Left ventricle myocardium inferior (tissue), 1 donor: Measurements from ENCODE around the gene SMR3A. TPM values are rescaled to one million over a fixed set of nuclear protein-coding genes. Genes with fewer than 3 reads are reported as not detected.

Source experiments
- DNase-seq: peaks from one replicate; pipeline ENCODE4 v3.0.0-alpha.2; 2020
- H3K27ac ChIP-seq: fragments of 200-600 bp; replicated peaks from 2 replicates; pipeline ENCODE4 v1.8.0; 2021
- H3K27me3 ChIP-seq: fragments of 200-600 bp; 2 replicates; pipeline ENCODE4 v1.8.0; 2021; ENCODE audit warnings: low read depth
- H3K36me3 ChIP-seq: fragments of 200-600 bp; 2 replicates; pipeline ENCODE4 v1.8.0; 2021
- H3K4me1 ChIP-seq: fragments of 200-600 bp; 2 replicates; pipeline ENCODE4 v1.8.0; 2021
- H3K4me3 ChIP-seq: fragments of 200-600 bp; 2 replicates; pipeline ENCODE4 v1.8.0; 2021; ENCODE audit warnings: mild to moderate bottlenecking, moderate library complexity
- H3K9me3 ChIP-seq: fragments of 200-600 bp; replicated peaks from 2 replicates; pipeline ENCODE4 v1.8.0; 2021
- CTCF ChIP-seq: fragments of 200-600 bp; IDR thresholded peaks from 2 replicates; pipeline ENCODE4 v1.8.0; 2021; ENCODE audit warnings: antibody characterized with exemption, mild to moderate bottlenecking, borderline replicate concordance
- intact Hi-C: fragments of 100-400 bp; cut with micrococcal nuclease; formaldehyde crosslinking; loops from one replicate; pipeline ENCODE4 v1.11.0; 2022
- total RNA-seq: library from RNA; stranded (reverse); fragmentation: NEBNext Ultra II Directional; extraction: Animal tissue kit (Norgen Biotek cat#: 25700); gene quantifications from one replicate; pipeline ENCODE4 v1.2.1, GENCODE V29; 2021
- donor health status: DM: no; HTN: yes; CAD: no; lungs with severe emphysema.

Gene SMR3A
- total RNA-seq, 1 donor from 2014 or later: not detected

GRCh38 chr4:70336043-70336442 is 24.5 kb upstream of the SMR3A start:
- Histone ChIP-seq H3K4me3 (no peak overlapping the region), H3K4me1 (no peaks in the 10 kb centered on the region), H3K27me3 (no peaks in the 10 kb centered on the region), H3K36me3 (no peaks in the 10 kb centered on the region), H3K27ac (no peak overlapping the region), H3K9me3 (peaks cover 8% of the 10 kb centered on the region)
- DNase-seq: no peak
- no peak for TF ChIP-seq CTCF
- intact Hi-C loops: no loop called here

- peaks cover 8% of the 10 kb centered on the region for H3K9me3 ChIP-seq
- H3K4me3 ChIP-seq: no peak overlapping the region
- no peak for TF ChIP-seq CTCF
- no peak overlapping the region for H3K27ac ChIP-seq
- no peak for DNase-seq
- no peaks in the 10 kb centered on the region for H3K4me1 ChIP-seq
- H3K27me3 ChIP-seq: no peaks in the 10 kb centered on the region
- no peaks in the 10 kb centered on the region for H3K36me3 ChIP-seq
- intact Hi-C loops: no loop called here
Measured at GRCh38 chr4:70337886-70338420, 22.6 kb upstream of the SMR3A start.

- H3K4me3 ChIP-seq: no peak overlapping the region
- H3K27me3 ChIP-seq: no peaks in the 10 kb centered on the region
- peaks cover 3% of the 10 kb centered on the region for H3K9me3 ChIP-seq
- H3K36me3 ChIP-seq: no peaks in the 10 kb centered on the region
- H3K27ac ChIP-seq: no peak overlapping the region
- H3K4me1 ChIP-seq: no peaks in the 10 kb centered on the region
- intact Hi-C loops: no loop called here
- DNase-seq: no peak
- TF ChIP-seq CTCF: no peak
Measured at GRCh38 chr4:70356185-70356584, 4.4 kb upstream of the SMR3A start.

GRCh38 chr4:70359115-70359661 is 1.4 kb upstream of the SMR3A start:
- no peak for TF ChIP-seq CTCF
- Histone ChIP-seq H3K36me3 (no peaks in the 10 kb centered on the region), H3K27ac (no peak overlapping the region), H3K27me3 (no peaks in the 10 kb centered on the region), H3K4me1 (no peaks in the 10 kb centered on the region), H3K9me3 (peaks cover 3% of the 10 kb centered on the region), H3K4me3 (no peak overlapping the region)
- intact Hi-C loops: no loop called here
- no peak for DNase-seq

- Histone ChIP-seq H3K9me3 (no peaks in the 10 kb centered on the region), H3K27me3 (no peaks in the 10 kb centered on the region), H3K4me3 (no peak overlapping the region), H3K27ac (no peak overlapping the region), H3K4me1 (no peaks in the 10 kb centered on the region), H3K36me3 (no peaks in the 10 kb centered on the region)
- no peak for TF ChIP-seq CTCF
- DNase-seq: no peak
- intact Hi-C loops: no loop called here
Measured at GRCh38 chr4:70364002-70364401, 3.4 kb downstream of the SMR3A start.

- intact Hi-C loops: no loop called here
Measured at GRCh38 chr4:70365479-70365878, 4.9 kb downstream of the SMR3A start.

More at GRCh38 chr4:70365479-70365878, 4.9 kb downstream of the SMR3A start:
- no peak for DNase-seq
- H3K36me3 ChIP-seq: no peaks in the 10 kb centered on the region
- H3K4me1 ChIP-seq: no peaks in the 10 kb centered on the region
- no peaks in the 10 kb centered on the region for H3K9me3 ChIP-seq
- no peak overlapping the region for H3K4me3 ChIP-seq
- H3K27me3 ChIP-seq: no peaks in the 10 kb centered on the region
- TF ChIP-seq CTCF: no peak
- no peak overlapping the region for H3K27ac ChIP-seq
